Germinal center (tissue), 1 donor: ENCODE data around the gene ZSCAN21.

ENCODE experiments used
- DNase-seq: peaks from one replicate; pipeline ENCODE4 v3.0.0; 2012; ENCODE audit warnings: mixed read lengths, low spot score

The ZSCAN21 gene

GRCh38 chr7:100079024-100079560, 29.5 kb downstream of the ZSCAN21 start:
- DNase-seq = no peak

- no peak for DNase-seq
Measured at GRCh38 chr7:100080907-100081534, 31.4 kb downstream of the ZSCAN21 start.

GRCh38 chr7:100081535-100082102, 32.0 kb downstream of the ZSCAN21 start, which contains the start of gene ZNF3:
Gene ZNF3 (minus strand): TSS chr7:100081723. CDS start chr7:100077357, 4,366 bp downstream.
- DNase-seq = peak; percentile 92

GRCh38 chr7:100082978-100083377, 33.4 kb downstream of the ZSCAN21 start:
- no peak for DNase-seq

GRCh38 chr7:100085515-100085914, 35.9 kb downstream of the ZSCAN21 start:
- DNase-seq = no peak

GRCh38 chr7:100087055-100087750, 37.6 kb downstream of the ZSCAN21 start:
- no peak for DNase-seq

- DNase-seq = no peak
Measured at GRCh38 chr7:100088095-100088620, 38.6 kb downstream of the ZSCAN21 start.

- DNase-seq = peak; percentile 87
Measured at GRCh38 chr7:100088621-100089457, 39.3 kb downstream of the ZSCAN21 start, which contains the start of gene COPS6. Gene COPS6 (plus strand): TSS chr7:100088969. CDS start chr7:100088991, 22 bp downstream.

GRCh38 chr7:100089458-100090196, 40.1 kb downstream of the ZSCAN21 start:
- no peak for DNase-seq

GRCh38 chr7:100090527-100091410, 41.2 kb downstream of the ZSCAN21 start:
- DNase-seq = no peak

GRCh38 chr7:100091411-100092181, 42.0 kb downstream of the ZSCAN21 start:
- no peak for DNase-seq

GRCh38 chr7:100093054-100093453, 43.5 kb downstream of the ZSCAN21 start:
- no peak for DNase-seq

GRCh38 chr7:100093498-100093897, 43.9 kb downstream of the ZSCAN21 start:
- no peak for DNase-seq

- DNase-seq = no peak
Measured at GRCh38 chr7:100093925-100094486, 44.4 kb downstream of the ZSCAN21 start.

- DNase-seq = no peak
Measured at GRCh38 chr7:100095289-100095688, 45.7 kb downstream of the ZSCAN21 start.

GRCh38 chr7:100095704-100096103, 46.1 kb downstream of the ZSCAN21 start:
- no peak for DNase-seq

- DNase-seq = no peak
Measured at GRCh38 chr7:100098913-100099312, 49.3 kb downstream of the ZSCAN21 start.

GRCh38 chr7:100099452-100099851, 49.9 kb downstream of the ZSCAN21 start:
- no peak for DNase-seq
